Spleen (tissue), 7 donors: ENCODE results near the gene ACYP2.

Source experiments
- POLR2A ChIP-seq, 3 donors: fragments of 450-650 bp; IDR thresholded peaks; one replicate each; pipeline ENCODE4 v1.5.1; 2017; ENCODE audit warnings: antibody characterized with exemption in 3 of 3, mild to moderate bottlenecking in 1 of 3
- TF ChIP-seq, protein P1 (sequence below), 11 experiments: fragments of 200-600 bp in 7 of 11; fragments of 450-650 bp in 4 of 11; sonication (generic) in 4 of 11; IDR thresholded peaks in 8 of 11; conservative IDR thresholded peaks in 3 of 11; 1 replicate in 7 of 11; 2 replicates in 4 of 11; pipeline versions ENCODE4 v1.4.0 to v1.8.0; 2016 to 2021; ENCODE audit warnings: antibody characterized with exemption in 11 of 11, inconsistent platforms in 4 of 11, mild to moderate bottlenecking in 1 of 11
- donor health status: DM: no; HTN: no; CAD: no; lungs with moderate emphysema.
- donor health status: DM: no; HTN: no; CAD: no.
- donor health status: DM: no; HTN: no; CAD: no.

DNA sequence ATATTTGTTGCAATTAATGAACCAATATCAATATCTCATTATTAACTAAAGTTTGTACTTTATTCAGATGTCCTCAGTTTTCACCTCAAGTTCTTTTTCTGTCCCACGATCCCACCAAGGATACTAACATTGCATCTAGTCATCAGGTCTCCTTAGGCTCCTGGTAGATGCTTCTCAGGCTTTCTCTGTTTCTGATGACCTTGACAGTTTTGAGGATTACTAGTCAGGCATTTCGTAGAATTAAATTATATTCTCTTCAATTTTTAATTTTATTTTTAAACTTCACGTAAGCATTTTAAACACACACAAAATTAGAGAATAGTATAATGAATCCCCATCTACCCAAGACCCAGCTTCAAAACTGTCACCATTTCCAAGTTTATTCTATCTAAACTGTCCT lies 5.6 kb upstream of the ACYP2 start:
- TF ChIP-seq POLR2A (IDR thresholded peaks at IDR 0.05) = no peak
- TF ChIP-seq, protein P1, sequence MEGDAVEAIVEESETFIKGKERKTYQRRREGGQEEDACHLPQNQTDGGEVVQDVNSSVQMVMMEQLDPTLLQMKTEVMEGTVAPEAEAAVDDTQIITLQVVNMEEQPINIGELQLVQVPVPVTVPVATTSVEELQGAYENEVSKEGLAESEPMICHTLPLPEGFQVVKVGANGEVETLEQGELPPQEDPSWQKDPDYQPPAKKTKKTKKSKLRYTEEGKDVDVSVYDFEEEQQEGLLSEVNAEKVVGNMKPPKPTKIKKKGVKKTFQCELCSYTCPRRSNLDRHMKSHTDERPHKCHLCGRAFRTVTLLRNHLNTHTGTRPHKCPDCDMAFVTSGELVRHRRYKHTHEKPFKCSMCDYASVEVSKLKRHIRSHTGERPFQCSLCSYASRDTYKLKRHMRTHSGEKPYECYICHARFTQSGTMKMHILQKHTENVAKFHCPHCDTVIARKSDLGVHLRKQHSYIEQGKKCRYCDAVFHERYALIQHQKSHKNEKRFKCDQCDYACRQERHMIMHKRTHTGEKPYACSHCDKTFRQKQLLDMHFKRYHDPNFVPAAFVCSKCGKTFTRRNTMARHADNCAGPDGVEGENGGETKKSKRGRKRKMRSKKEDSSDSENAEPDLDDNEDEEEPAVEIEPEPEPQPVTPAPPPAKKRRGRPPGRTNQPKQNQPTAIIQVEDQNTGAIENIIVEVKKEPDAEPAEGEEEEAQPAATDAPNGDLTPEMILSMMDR (IDR thresholded peaks at IDR 0.05 in 8 of 11, conservative IDR thresholded peaks at IDR 0.05 in 3 of 11) = no peak
